NCI-H2107 (cell line): ENCODE measurements around the gene TGFBR1.

Experiments used
- DNase-seq: peaks from one replicate; lab custom pipeline; 2025; lab: John Stamatoyannopoulos, UW

The TGFBR1 gene

GRCh38 chr9:99104459-99105151 is at the start of gene TGFBR1:
Gene TGFBR1, plus strand, starts transcription at chr9:99105113. Its CDS starts 93 bp downstream, at chr9:99105206.
- peak; percentile 67 for DNase-seq

GRCh38 chr9:99055384-99055783 is 49.5 kb upstream of the TGFBR1 start:
- no peak for DNase-seq

GRCh38 chr9:99056186-99056585 is 48.7 kb upstream of the TGFBR1 start:
- DNase-seq: no peak

GRCh38 chr9:99056886-99057664 is 47.8 kb upstream of the TGFBR1 start:
- no peak for DNase-seq

GRCh38 chr9:99057665-99058625 is 47.0 kb upstream of the TGFBR1 start:
- no peak for DNase-seq

- DNase-seq: no peak
Observed at GRCh38 chr9:99058964-99059921, 45.7 kb upstream of the TGFBR1 start.

GRCh38 chr9:99060621-99061020 is 44.3 kb upstream of the TGFBR1 start:
- no peak for DNase-seq

- DNase-seq: no peak
Observed at GRCh38 chr9:99062549-99062948, 42.4 kb upstream of the TGFBR1 start.

GRCh38 chr9:99063522-99063921 is 41.4 kb upstream of the TGFBR1 start:
- no peak for DNase-seq

- DNase-seq: no peak
Observed at GRCh38 chr9:99066571-99066970, 38.3 kb upstream of the TGFBR1 start.

- DNase-seq: no peak
Observed at GRCh38 chr9:99069075-99069474, 35.8 kb upstream of the TGFBR1 start.

GRCh38 chr9:99069546-99069945 is 35.4 kb upstream of the TGFBR1 start:
- DNase-seq: no peak

- DNase-seq: no peak
Observed at GRCh38 chr9:99070681-99071080, 34.2 kb upstream of the TGFBR1 start.

GRCh38 chr9:99071313-99072039 is 33.4 kb upstream of the TGFBR1 start:
- DNase-seq: no peak

GRCh38 chr9:99072040-99072394 is 32.9 kb upstream of the TGFBR1 start:
- no peak for DNase-seq

- DNase-seq: no peak
Observed at GRCh38 chr9:99073347-99073746, 31.6 kb upstream of the TGFBR1 start.

GRCh38 chr9:99073985-99074901 is 30.7 kb upstream of the TGFBR1 start:
- no peak for DNase-seq

- DNase-seq: no peak
Observed at GRCh38 chr9:99074902-99075245, 30.0 kb upstream of the TGFBR1 start.

GRCh38 chr9:99075246-99075912 is 29.5 kb upstream of the TGFBR1 start:
- no peak for DNase-seq
